HepG2 (cell line): ENCODE measurements around the gene HMMR. TPM values are rescaled to one million over a fixed set of nuclear protein-coding genes. Genes with fewer than 3 reads are reported as not detected.

Experiments used
- ATAC-seq: fragments of 200-7000 bp; cut with Tn5 transposase; 3 replicates; pipeline ENCODE4 v1.9.1; 2020; ENCODE audit warnings: mild to moderate bottlenecking, moderate library complexity
- BruUV-seq: library from RNA; stranded (reverse); fragments of 400-500 nt; replicated peaks from 2 replicates; lab custom pipeline; 2021; lab: Mats Ljungman, UMichigan
- CTCF ChIA-PET: fragments of 300-600 bp; formaldehyde crosslinking; extraction: SDS; loops from one replicate; lab custom pipeline; 2021; ENCODE audit warnings: low total read pairs, inconsistent platforms, low intra/inter-chr PET ratio; lab: Yijun Ruan, JAX
- POLR2A ChIA-PET: fragments of 350-600 bp; sonication (Branson Sonifier 250); formaldehyde crosslinking; loops from one replicate; lab custom pipeline; 2020; ENCODE audit warnings: antibody characterized with exemption, inconsistent platforms; lab: Yijun Ruan, JAX
- DNase-seq: peaks from one replicate; pipeline ENCODE4 v3.0.0-alpha.2; 2015; ENCODE audit warnings: low spot score
- FAIRE-seq: peaks from 3 replicates; lab custom pipeline; 2011; peaks lifted over from hg19 to GRCh38; lab: Jason Lieb, UNC
- H2AFZ ChIP-seq: one replicate; pipeline ENCODE4 v1.6.1; 2011; ENCODE audit warnings: low read length, inconsistent platforms
- H3K27ac ChIP-seq: fragments of 300-600 bp; 3 replicates; pipeline ENCODE4 v1.8.0; 2011; ENCODE audit warnings: mixed run types, mild to moderate bottlenecking, mixed read lengths, low read length, inconsistent platforms; ENCODE audit not compliant: insufficient read depth; ENCODE audit errors: extremely low read length
- H3K27me3 ChIP-seq, 2 experiments: fragments of 200-600 bp in 1 of 2; 2 replicates in 1 of 2; 3 replicates in 1 of 2; pipeline versions ENCODE4 v1.6.0 to v1.8.0; 2011; ENCODE audit warnings: low read length in 2 of 2, mild to moderate bottlenecking in 2 of 2, moderate library complexity in 2 of 2, inconsistent platforms in 1 of 2; ENCODE audit not compliant: insufficient read depth in 2 of 2, control insufficient read depth in 1 of 2
- H3K36me3 ChIP-seq, 2 experiments: fragments of 200-600 bp in 1 of 2; replicated peaks in 1 of 2; 2 replicates in 1 of 2; 3 replicates in 1 of 2; pipeline versions ENCODE4 v1.5.1 to v1.8.0; 2011; ENCODE audit warnings: low read length in 2 of 2, inconsistent platforms in 1 of 2; ENCODE audit not compliant: insufficient read depth in 2 of 2, control insufficient read depth in 1 of 2
- H3K4me1 ChIP-seq: 2 replicates; pipeline ENCODE4 v1.5.1; 2012; ENCODE audit warnings: low read length, inconsistent platforms; ENCODE audit not compliant: insufficient read depth
- H3K4me2 ChIP-seq: 2 replicates; pipeline ENCODE4 v1.6.0; 2011; ENCODE audit warnings: low read depth, low read length, inconsistent platforms
- H3K4me3 ChIP-seq, 3 experiments: fragments of 200-600 bp in 1 of 3; sonication (generic), shearing (Covaris generic) in 1 of 3; replicated peaks in 1 of 3; 2 replicates each; pipeline ENCODE4 v1.5.1; 2011 to 2016; ENCODE audit warnings: low read length in 3 of 3, inconsistent platforms in 2 of 3, low read depth in 2 of 3, mild to moderate bottlenecking in 2 of 3, control low read depth in 1 of 3, mixed read lengths in 1 of 3; ENCODE audit not compliant: insufficient read depth in 1 of 3
- H3K79me2 ChIP-seq: one replicate; pipeline ENCODE4 v1.6.1; 2011; ENCODE audit warnings: low read length, inconsistent platforms; ENCODE audit not compliant: insufficient read depth
- H3K9ac ChIP-seq: 2 replicates; pipeline ENCODE4 v1.6.0; 2011; ENCODE audit warnings: mild to moderate bottlenecking, low read depth, low read length, inconsistent platforms; ENCODE audit not compliant: insufficient read depth
- H3K9me3 ChIP-seq: 2 replicates; pipeline ENCODE4 v1.5.1; 2012; ENCODE audit warnings: mild to moderate bottlenecking, low read length
- H4K20me1 ChIP-seq: 2 replicates; pipeline ENCODE4 v1.6.0; 2011; ENCODE audit warnings: inconsistent platforms, mild to moderate bottlenecking, low read length, moderate library complexity; ENCODE audit not compliant: insufficient read depth
- DPF2 ChIP-seq: sonication (generic); formaldehyde crosslinking; IDR thresholded peaks from 2 replicates; pipeline ENCODE4 v1.4.0; 2020; ENCODE audit warnings: mild to moderate bottlenecking, low read depth, missing genetic modification reagents, borderline replicate concordance
- JDP2 ChIP-seq: sonication (generic); formaldehyde crosslinking; IDR thresholded peaks from 2 replicates; pipeline ENCODE4 v1.8.1; 2022; ENCODE audit warnings: missing genetic modification reagents, borderline replicate concordance
- KLF12 ChIP-seq: sonication (generic); formaldehyde crosslinking; IDR thresholded peaks from 2 replicates; pipeline ENCODE4 v1.4.0; 2020; ENCODE audit warnings: missing genetic modification reagents, borderline replicate concordance
- MTF1 ChIP-seq: sonication (generic); formaldehyde crosslinking; IDR thresholded peaks from 2 replicates; pipeline ENCODE4 v1.5.0; 2020; ENCODE audit warnings: missing genetic modification reagents
- NBN ChIP-seq: fragments of 450-650 bp; conservative IDR thresholded peaks from 2 replicates; pipeline ENCODE4 v1.6.1; 2017
- SNAI1 ChIP-seq: sonication (generic); formaldehyde crosslinking; IDR thresholded peaks from 2 replicates; pipeline ENCODE4 v1.5.0; 2020; ENCODE audit warnings: mild to moderate bottlenecking, missing genetic modification reagents, borderline replicate concordance
- SYNCRIP ChIP-seq: fragments of 200-400 bp; formaldehyde crosslinking; IDR thresholded peaks from 2 replicates; pipeline ENCODE4 v1.6.1; 2018; ENCODE audit warnings: mild to moderate bottlenecking, low read depth, low read length; ENCODE audit not compliant: insufficient read depth
- TRIM24 ChIP-seq: sonication (generic); formaldehyde crosslinking; IDR thresholded peaks from 2 replicates; pipeline ENCODE4 v1.8.0; 2022; ENCODE audit warnings: mild to moderate bottlenecking, missing genetic modification reagents
- WGBS: methylation state at CpG from one replicate; pipeline ENCODE4 v1.1.6; 2017; ENCODE audit warnings: low lambda C conversion rate; 5-methylcytosine and 5-hydroxymethylcytosine counted together
- in situ Hi-C: cut with HindIII; loops from 2 replicates; pipeline ENCODE4 v1.10.0; 2017; ENCODE audit warnings: low pct_unique_long_range_greater_than_20kb; ENCODE audit not compliant: extremely low pct_ligation_motif_present
- intact Hi-C: fragments of 100-400 bp; cut with micrococcal nuclease; formaldehyde crosslinking; loops from one replicate; pipeline ENCODE4 v1.10.0; 2022; ENCODE audit not compliant: unreplicated experiment
- polyA plus RNA-seq, 8 experiments: library from polyadenylated mRNA; depleted of rRNA in 3 of 8; stranded (reverse) in 7 of 8; unstranded in 1 of 8; fragments of >200 nt; fragmentation: Illumina TruSeq in 4 of 8; extraction: Trizol in 4 of 8; gene quantifications; 2 replicates each; pipeline versions ENCODE4 v1.2.1 to v1.2.3, GENCODE V29; 2011 to 2016; ENCODE audit warnings: low read depth in 4 of 8, missing spikeins in 1 of 8, mixed read lengths in 1 of 8; ENCODE audit not compliant: insufficient read depth in 1 of 8
- total RNA-seq, 5 experiments: library from RNA; depleted of rRNA; stranded (reverse); fragments of >200 nt; fragmentation: Illumina TruSeq; extraction: Trizol; gene quantifications; 2 replicates each; pipeline ENCODE4 v1.2.3, GENCODE V29; 2016; ENCODE audit warnings: low read depth in 1 of 5
- TF ChIP-seq, protein P1 (sequence below): IDR thresholded peaks from 2 replicates; pipeline ENCODE4 v1.6.1; 2016; ENCODE audit warnings: missing genetic modification reagents, missing compliant biosample characterization
- TF ChIP-seq, protein P2 (sequence below): sonication (generic); formaldehyde crosslinking; IDR thresholded peaks from 2 replicates; pipeline ENCODE4 v1.4.0; 2020; ENCODE audit warnings: low read depth, missing genetic modification reagents
- TF ChIP-seq, protein P3 (sequence below): sonication (generic); formaldehyde crosslinking; IDR thresholded peaks from 2 replicates; pipeline ENCODE4 v1.4.0; 2020; ENCODE audit warnings: mild to moderate bottlenecking, missing genetic modification reagents, borderline replicate concordance
- TF ChIP-seq, protein P4 (sequence below): sonication (generic); formaldehyde crosslinking; IDR thresholded peaks from 2 replicates; pipeline ENCODE4; 2020; ENCODE audit warnings: missing genetic modification reagents, mild to moderate bottlenecking, borderline replicate concordance

The HMMR gene
- total and polyA plus RNA-seq, 2 of the 13 experiments (the other 11 are each of a cell fraction or from before 2014, with no cell fraction given): 8.5 to 48.3 TPM

DNA sequence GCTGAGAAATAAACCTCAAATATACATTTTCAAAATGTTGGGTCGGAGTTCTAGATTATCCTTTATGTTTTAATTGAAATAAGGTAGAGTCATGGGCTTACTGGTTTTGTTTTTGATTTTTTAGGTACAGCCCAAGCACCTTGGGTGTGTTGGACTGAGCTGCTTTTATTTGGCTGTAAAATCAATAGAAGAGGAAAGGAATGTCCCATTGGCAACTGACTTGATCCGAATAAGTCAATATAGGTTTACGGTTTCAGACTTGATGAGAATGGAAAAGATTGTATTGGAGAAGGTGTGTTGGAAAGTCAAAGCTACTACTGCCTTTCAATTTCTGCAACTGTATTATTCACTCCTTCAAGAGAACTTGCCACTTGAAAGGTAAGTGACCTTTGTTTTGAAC lies 19.5 kb upstream of the HMMR start:
- Histone ChIP-seq H3K27me3 (no peaks in the 10 kb centered on the region; a peak in 1 of 5 replicates), H3K9me3 (no peaks in the 10 kb centered on the region), H4K20me1 (peaks cover 34% of the 10 kb centered on the region), H3K4me1 (peaks cover 37% of the 10 kb centered on the region), H3K79me2 (peaks cover 44% of the 10 kb centered on the region), H3K4me2 (peak overlapping the region; percentile 84), H3K27ac (no peak overlapping the region), H2AFZ (no peak overlapping the region), H3K36me3 (peaks cover 3 to 43% of the 10 kb centered on the region in 2 experiments; a peak in 3 of 5 replicates), H3K4me3 (0 out of 6 replicates have a peak overlapping the region, but pooled peaks of 1 of the 3 experiments have one; percentile 18), H3K9ac (no peak overlapping the region)
- ChIA-PET CTCF (no interaction called here), POLR2A (interaction anchor here (9.3 kb wide), 1 partner anchor 18 kb away, joined by 182 read pairs; the partner anchor contains the start of genes HMMR and NUDCD2)
- in situ Hi-C loops (no loop called here), intact Hi-C loops (loop anchor here (1.0 kb wide), 1 partner anchor 17 kb away; no protein-coding TSS in a partner anchor)
- ATAC-seq (no peak), DNase-seq (no peak), FAIRE-seq (no peak)
- no TSS peak for BruUV-seq
- WGBS: 97% methylated on average over 3 of the region's 3 CpGs
- TF ChIP-seq MTF1 (no peak), KLF12 (CRISPR knock-in tag) (no peak), SYNCRIP (no peak), DPF2 (no peak), JDP2 (CRISPR knock-in tag) (no peak), SNAI1 (no peak), NBN (no peak), TRIM24 (CRISPR knock-in tag) (no peak)
- TF ChIP-seq, protein P1, sequence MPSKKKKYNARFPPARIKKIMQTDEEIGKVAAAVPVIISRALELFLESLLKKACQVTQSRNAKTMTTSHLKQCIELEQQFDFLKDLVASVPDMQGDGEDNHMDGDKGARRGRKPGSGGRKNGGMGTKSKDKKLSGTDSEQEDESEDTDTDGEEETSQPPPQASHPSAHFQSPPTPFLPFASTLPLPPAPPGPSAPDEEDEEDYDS (CRISPR knock-in tag): no peak
- TF ChIP-seq, protein P2, sequence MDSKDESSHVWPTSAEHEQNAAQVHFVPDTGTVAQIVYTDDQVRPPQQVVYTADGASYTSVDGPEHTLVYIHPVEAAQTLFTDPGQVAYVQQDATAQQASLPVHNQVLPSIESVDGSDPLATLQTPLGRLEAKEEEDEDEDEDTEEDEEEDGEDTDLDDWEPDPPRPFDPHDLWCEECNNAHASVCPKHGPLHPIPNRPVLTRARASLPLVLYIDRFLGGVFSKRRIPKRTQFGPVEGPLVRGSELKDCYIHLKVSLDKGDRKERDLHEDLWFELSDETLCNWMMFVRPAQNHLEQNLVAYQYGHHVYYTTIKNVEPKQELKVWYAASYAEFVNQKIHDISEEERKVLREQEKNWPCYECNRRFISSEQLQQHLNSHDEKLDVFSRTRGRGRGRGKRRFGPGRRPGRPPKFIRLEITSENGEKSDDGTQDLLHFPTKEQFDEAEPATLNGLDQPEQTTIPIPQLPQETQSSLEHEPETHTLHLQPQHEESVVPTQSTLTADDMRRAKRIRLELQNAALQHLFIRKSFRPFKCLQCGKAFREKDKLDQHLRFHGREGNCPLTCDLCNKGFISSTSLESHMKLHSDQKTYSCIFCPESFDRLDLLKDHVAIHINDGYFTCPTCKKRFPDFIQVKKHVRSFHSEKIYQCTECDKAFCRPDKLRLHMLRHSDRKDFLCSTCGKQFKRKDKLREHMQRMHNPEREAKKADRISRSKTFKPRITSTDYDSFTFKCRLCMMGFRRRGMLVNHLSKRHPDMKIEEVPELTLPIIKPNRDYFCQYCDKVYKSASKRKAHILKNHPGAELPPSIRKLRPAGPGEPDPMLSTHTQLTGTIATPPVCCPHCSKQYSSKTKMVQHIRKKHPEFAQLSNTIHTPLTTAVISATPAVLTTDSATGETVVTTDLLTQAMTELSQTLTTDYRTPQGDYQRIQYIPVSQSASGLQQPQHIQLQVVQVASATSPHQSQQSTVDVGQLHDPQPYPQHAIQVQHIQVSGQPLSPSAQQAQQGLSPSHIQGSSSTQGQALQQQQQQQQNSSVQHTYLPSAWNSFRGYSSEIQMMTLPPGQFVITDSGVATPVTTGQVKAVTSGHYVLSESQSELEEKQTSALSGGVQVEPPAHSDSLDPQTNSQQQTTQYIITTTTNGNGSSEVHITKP: no peak
- TF ChIP-seq, protein P3, sequence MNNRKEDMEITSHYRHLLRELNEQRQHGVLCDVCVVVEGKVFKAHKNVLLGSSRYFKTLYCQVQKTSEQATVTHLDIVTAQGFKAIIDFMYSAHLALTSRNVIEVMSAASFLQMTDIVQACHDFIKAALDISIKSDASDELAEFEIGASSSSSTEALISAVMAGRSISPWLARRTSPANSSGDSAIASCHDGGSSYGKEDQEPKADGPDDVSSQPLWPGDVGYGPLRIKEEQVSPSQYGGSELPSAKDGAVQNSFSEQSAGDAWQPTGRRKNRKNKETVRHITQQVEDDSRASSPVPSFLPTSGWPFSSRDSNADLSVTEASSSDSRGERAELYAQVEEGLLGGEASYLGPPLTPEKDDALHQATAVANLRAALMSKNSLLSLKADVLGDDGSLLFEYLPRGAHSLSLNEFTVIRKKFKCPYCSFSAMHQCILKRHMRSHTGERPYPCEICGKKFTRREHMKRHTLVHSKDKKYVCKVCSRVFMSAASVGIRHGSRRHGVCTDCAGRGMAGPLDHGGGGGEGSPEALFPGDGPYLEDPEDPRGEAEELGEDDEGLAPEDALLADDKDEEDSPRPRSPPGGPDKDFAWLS: no peak
- TF ChIP-seq, protein P4, sequence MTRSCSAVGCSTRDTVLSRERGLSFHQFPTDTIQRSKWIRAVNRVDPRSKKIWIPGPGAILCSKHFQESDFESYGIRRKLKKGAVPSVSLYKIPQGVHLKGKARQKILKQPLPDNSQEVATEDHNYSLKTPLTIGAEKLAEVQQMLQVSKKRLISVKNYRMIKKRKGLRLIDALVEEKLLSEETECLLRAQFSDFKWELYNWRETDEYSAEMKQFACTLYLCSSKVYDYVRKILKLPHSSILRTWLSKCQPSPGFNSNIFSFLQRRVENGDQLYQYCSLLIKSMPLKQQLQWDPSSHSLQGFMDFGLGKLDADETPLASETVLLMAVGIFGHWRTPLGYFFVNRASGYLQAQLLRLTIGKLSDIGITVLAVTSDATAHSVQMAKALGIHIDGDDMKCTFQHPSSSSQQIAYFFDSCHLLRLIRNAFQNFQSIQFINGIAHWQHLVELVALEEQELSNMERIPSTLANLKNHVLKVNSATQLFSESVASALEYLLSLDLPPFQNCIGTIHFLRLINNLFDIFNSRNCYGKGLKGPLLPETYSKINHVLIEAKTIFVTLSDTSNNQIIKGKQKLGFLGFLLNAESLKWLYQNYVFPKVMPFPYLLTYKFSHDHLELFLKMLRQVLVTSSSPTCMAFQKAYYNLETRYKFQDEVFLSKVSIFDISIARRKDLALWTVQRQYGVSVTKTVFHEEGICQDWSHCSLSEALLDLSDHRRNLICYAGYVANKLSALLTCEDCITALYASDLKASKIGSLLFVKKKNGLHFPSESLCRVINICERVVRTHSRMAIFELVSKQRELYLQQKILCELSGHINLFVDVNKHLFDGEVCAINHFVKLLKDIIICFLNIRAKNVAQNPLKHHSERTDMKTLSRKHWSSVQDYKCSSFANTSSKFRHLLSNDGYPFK (CRISPR knock-in tag): no peak
